HTR-8/SVneo (cell line): ENCODE measurements around the gene PNKD.
A peak's percentile ranks its signal among the peaks of the same experiment; 100 is the strongest.
"Not testable (repeated sequence)": the region's sequence is repeated elsewhere in the genome, so short reads cannot be mapped to it uniquely, and the experiment has no call there.

Experiments used
- DNase-seq: peaks from one replicate; pipeline ENCODE4 v3.0.0; 2011; ENCODE audit warnings: low spot score, mixed read lengths; ENCODE audit not compliant: insufficient read length
- FAIRE-seq: peaks from 2 replicates; lab custom pipeline; 2011; peaks lifted over from hg19 to GRCh38; lab: Jason Lieb, UNC

Gene PNKD

GRCh38 chr2:218290316-218291261, 20.3 kb downstream of the PNKD start:
- FAIRE-seq (no peak), DNase-seq (no peak)

GRCh38 chr2:218291318-218292047, 21.2 kb downstream of the PNKD start:
- FAIRE-seq = no peak
- no peak for DNase-seq

DNA sequence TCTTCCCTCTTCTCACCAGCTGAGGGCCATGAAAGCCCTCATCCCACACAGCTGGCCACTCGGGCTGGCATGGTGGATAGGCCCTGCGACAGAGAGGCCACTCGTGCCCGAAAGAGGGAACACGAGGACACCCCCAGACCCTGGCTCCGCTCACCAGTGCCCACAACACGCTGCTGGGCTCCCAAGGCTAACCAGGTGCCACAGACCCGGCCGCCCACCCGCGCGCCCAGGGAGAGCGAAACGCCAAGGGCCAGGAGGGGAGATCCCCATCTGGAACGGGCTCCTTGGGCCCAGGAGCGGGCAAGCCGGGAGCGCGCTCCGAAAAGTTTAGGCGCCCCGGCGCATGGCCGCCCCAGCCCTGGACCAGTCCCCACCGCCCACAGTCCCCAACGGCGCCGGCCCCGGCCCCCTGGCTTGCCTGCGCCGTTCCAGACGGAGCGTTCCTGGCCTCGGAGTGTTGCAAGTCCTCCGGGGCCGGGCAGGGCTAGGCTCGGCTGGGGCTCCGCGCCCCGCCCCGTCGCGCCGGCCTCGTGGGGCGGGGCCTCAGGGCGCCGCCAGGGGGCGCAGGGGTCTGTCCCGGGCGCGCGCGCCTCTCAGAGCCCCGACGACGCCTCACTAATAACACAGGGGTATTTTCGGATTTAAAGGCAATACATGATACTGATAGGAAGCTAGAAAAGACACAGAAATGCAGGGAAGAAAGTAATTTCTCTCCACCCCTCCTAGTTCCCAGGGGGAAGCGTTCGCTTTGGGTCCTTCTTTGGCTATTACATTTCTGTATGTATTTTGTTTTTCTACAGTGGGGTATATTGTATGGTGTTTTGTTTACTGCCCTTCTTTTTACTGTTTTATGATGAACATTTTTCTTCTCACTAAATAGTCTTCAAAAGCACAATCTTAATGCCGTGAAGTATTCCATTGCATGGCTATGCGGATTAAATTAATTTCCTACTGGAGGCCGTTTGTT, 22.0 kb downstream of the PNKD start, which contains the start of gene TMBIM1:
Gene TMBIM1, minus strand, starts transcription at position 456 of the 967 bp plus-strand sequence. CDS start 10,362 bp downstream, outside the sequence.
- DNase-seq = peak; percentile 83

GRCh38 chr2:218293715-218294429, 23.6 kb downstream of the PNKD start:
- DNase-seq (no peak), FAIRE-seq (no peak)

More for the DNA sequence above, 22.0 kb downstream of the PNKD start, which contains the start of gene TMBIM1:
- no peak for FAIRE-seq

- FAIRE-seq (no peak), DNase-seq (no peak)
Observed at GRCh38 chr2:218294430-218295022, 24.2 kb downstream of the PNKD start.

DNA sequence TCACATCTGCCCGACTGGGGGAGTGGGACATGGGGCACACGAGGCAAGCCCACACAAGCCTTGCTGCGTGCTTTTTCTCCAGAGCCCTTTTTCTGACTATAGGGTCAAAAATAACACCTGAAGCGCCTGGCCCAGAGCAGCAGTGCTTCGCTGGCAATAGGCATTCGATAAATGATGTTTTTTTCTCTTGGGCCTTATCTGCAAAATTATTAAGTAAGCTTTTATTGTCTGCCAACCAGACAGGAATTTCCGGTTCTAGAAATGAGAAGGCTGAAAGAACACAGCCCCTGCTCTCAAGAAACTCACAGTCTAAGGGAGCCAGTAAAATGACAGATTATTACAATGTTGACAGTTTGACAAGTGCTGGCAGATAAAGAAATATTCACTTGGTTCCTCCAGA, 24.7 kb downstream of the PNKD start:
- FAIRE-seq (no peak), DNase-seq (no peak)

DNA sequence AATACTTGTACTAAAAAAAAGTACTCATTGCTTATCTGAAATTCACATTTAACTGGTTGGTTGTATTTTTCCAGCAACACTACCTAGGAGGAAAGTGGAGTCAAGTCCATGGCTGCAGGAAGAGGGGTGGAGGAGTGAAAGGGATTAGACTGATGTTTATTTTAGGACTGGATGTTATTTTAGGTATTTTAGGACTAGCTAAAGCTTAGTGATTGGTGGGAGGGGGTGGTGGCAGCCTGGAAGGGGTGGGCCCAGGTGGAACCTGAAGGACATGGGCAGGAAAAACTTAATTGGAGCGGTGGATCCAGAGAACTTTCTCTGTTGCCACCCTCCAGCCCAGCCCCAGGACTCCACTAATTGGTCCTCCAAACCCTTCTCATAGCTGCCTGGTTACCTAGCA, 25.9 kb downstream of the PNKD start:
- DNase-seq (no peak), FAIRE-seq (no peak)

DNA sequence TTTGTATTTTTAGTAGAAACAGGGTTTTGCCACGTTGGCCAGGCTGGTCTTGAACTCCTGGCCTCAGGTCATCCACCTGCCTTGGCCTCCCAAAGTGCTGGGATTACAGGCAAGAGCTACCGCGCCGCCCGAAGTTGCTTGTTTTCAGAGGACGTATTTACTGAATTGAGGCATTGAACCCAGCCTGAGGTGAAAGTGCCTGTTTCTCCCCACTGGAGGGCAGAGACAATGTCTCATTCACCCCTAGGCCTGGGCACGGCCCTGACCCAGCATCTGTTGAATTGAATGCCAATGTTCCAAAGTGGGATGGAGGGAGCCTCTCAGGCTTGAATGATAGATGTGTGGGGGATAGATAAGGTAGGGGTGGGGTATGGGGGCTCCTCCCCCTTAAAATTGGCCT, 26.5 kb downstream of the PNKD start:
- no peak for DNase-seq
- no peak for FAIRE-seq

DNA sequence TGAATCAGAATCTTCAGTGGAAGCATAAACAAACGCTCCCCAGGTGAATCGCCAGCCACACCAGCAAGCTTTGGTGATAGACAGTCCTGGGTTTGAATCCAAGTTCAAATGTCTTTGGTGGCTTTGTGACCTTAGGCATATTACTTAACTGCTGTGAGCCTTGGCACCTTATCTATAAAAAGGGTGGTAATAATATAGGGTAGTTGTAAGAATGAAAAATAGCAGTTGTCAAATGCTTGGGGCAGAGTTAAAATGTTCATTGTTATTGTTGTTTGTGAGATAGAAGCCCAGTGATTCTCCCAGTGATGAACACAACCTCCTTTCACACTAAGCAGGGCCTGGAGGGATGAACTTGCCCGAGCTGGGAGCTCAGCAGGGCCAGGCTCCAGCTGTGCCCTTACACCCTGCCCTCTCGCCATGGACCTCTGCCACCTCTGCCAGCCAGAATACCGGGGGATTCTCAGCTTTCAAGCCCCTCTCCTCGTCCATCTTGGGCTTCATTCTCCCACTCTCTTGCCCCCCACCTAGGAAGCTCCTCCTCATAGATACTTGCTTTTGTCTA, 28.1 kb downstream of the PNKD start:
- FAIRE-seq = no peak
- no peak for DNase-seq

DNA sequence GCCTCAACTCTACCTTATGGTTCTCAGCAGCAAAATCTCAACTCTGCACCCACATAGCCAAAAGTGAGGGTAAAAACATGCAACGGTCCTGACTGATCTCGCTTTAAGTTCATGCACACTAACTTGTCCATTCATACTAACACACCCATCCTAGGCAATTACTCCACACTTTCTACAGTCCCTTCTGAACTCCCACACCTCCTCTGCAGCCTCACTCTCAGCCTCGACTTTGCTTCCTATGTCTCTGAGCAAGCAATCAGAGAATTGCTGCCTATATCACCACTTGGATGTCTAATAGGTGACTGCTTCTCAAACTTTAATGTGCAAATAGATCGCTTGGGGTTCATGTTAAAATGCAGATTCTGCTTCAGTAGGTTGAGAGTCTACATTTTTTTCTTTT, 29.8 kb downstream of the PNKD start:
- no peak for FAIRE-seq

GRCh38 chr2:218301176-218301819, 31.0 kb downstream of the PNKD start:
- DNase-seq (peak; percentile 75), FAIRE-seq (peak; percentile 64)

More for the DNA sequence above, 29.8 kb downstream of the PNKD start:
- no peak for DNase-seq

GRCh38 chr2:218305383-218305782, 35.1 kb downstream of the PNKD start:
- FAIRE-seq (no peak), DNase-seq (no peak)

DNA sequence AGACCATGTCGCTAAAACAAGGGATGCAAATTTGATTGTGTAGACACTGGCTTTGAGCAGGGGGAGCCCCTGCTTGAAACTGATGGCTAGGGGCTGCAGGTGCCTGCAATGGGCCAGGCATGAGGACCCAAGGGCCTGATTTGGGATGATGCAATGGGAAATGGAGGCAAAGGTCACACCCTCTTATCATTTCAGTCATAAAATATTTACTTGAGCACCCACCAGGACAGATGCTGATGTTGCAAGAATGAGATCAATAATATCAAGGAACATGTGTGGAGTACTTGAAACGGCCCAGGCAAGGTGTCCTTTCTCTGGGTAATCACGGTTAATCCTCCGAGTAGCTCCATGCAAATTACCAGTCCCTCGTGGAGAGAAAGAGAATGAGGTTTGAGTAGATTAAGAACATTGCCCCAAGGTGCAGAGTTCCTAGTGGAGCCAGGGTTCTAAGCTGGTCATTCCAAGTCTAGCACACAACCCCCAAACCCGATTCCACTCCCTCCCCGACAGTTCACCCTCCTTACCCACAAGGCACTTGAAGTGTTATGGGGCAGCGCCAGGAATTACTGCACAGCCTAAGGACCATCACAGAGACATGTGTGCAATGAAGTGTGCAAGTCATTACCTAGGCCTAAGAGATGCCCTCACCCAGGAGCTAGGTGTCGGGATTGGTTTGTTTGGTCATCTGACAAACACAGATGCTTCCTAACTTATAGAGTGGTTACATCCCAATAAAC, 36.0 kb downstream of the PNKD start:
- no peak for DNase-seq
- FAIRE-seq = no peak

DNA sequence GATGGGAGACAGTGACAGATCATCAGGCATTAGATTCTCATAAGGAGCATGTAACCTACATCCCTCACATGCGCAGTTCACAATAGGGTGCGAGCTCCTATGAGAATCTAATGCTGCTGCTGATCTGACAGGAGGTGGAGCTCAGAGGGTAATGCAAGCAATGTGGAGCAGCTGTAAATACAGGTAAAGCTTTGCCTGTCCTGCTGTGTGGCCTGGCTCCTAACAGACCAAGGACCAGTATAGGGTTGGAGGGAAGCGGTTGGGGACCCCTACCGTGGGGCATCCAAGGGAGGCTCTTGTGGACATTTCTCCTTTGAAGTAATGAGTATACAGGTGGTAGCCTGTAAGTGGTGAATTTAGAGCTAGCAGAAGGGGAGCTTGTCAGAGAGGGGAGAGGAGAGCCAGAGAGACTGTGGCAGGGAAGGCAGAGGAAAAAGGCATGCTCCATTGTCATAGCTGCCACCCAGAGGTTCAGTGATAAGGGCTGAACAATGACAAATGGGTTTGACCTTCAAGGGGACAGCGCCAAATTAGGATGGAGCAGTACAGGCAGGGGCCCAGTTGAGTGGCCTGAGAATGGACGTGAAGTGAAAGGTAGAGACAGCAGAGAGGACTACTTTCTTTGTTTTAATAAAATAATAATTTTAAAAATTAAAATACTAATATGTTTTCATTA, 37.2 kb downstream of the PNKD start:
- DNase-seq (no peak), FAIRE-seq (no peak)

DNA sequence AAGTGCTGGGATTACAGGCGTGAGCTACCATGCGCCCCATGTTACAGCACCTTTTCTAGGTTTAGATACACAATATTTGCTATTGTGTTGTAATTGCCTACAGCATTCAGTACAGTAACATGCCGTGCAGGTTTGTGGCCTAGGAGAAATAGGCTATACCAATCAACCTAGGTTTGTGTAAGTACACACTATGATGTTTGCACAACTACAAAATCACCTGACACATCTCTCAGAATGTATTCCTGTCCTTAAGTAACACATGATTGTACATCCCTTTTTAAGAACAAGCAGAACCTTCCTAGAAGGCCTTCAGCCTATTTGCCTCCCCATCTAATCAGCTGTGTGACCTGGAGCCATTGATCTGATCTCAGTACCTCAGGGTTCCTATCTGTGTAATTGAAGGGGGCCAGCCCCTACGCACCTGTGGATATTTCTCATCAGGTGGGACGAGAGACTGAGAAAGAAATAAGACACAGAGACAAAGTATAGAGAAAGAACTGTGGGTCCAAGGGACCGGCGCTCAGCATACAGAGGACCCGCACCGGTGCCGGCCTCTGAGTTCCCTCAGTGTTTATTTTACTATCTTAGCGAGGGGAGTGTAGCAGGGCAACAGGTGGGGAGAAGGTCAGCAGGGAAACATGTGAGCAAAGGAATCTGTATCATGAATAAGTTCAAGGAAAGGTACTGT, 40.7 kb downstream of the PNKD start:
- FAIRE-seq = no peak

GRCh38 chr2:218311541-218312266, 41.4 kb downstream of the PNKD start:
- FAIRE-seq = not testable (repeated sequence)

More for the DNA sequence above, 40.7 kb downstream of the PNKD start:
- DNase-seq = no peak

More at GRCh38 chr2:218311541-218312266, 41.4 kb downstream of the PNKD start:
- DNase-seq = not testable (repeated sequence)
